Stimulated activated CD8-positive, alpha-beta memory T cell treated with anti-CD3 and anti-CD28 coated beads, Interleukin-2, amount 100 ng/mL, for 48 hours (primary cell): Measurements from ENCODE around the gene COBL.

ENCODE experiments used
- DNase-seq, 2 donors: peaks; one replicate each; pipeline ENCODE4 v3.0.0-alpha.2; 2020; ENCODE audit warnings: low read depth in 2 of 2

Gene COBL

DNA sequence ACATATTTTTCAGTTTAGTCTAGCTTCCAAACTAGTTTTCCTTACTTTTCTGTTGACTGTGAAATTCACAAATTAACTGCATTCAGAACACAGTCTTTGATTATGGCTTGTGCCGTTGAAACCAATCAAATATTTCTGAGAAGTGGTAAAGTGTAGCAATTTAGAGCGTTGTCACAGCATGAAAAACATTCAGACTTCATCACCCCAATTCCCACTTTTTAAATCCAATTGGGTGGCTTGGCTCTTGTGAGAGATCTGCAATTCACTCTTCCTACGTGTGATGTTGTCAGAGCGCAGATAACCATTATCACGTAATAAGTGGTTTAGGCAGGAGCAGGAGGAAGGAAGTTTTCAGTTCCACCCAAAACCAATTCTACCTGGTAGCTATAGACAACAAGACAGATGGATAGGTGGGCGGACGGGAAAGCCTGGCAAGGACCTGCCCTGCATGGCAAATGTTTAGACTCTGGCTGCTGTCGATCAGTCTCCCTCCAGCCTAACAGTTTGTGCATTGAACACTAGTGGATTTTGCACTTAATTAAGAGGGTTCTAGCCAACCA lies 8.9 kb downstream of the COBL start:
- no peak for DNase-seq

DNA sequence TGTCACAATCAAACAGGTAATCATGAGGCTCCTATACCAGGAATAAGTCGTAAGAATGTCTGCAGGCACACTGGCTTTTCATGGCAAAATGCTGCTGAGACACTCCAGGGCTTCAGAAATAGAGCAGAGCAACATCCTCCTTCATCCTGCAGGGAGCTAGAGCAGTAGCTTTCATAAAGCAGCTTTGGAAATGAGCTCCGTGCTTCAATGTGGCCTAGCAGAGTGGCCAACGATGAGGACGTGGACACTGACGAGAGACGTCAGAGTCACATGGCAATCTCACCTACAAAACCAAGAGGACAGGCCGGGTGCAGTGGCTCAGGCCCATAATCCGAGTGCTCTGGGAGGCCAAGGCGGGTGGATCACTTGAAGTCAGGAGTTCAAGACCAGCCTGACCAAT lies 9.8 kb downstream of the COBL start:
- no peak for DNase-seq

DNA sequence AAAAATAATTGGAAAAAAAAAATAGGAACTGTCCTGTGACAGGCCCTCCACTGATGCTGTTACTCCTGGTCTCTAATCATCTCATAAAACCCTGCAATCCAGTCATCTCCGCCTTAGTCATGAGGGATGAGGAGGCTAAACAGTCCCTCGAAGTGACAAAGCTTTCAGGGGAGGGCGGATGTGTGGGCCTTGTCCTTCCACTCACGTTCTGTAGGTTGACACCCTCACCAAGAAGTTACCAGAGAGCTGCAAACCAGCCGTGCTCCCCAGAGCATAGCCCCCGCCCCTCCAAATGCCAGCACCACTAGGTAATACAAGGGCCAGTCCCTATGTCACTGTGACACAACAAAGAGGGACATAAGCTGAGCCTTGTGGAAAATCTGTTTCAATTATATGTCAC lies 11.9 kb downstream of the COBL start:
- no peak for DNase-seq

DNA sequence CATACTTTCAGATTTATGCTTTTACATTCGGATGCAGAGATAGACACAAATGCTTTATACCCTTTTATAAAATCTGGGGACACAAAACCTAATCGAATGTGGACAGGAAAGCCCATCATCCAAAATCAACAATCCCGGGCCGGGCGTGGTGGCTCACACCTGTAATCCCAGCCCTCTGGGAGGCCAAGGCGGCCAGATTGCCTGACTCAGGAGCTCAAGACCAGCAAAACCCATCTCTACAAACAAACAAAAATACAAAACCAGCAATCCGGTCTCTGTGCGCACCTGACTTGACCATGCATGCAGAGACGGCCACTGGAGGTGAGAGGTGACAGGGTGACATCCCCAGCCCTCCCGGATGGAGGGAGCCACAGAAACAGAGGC lies 13.5 kb downstream of the COBL start:
- no peak for DNase-seq

DNA sequence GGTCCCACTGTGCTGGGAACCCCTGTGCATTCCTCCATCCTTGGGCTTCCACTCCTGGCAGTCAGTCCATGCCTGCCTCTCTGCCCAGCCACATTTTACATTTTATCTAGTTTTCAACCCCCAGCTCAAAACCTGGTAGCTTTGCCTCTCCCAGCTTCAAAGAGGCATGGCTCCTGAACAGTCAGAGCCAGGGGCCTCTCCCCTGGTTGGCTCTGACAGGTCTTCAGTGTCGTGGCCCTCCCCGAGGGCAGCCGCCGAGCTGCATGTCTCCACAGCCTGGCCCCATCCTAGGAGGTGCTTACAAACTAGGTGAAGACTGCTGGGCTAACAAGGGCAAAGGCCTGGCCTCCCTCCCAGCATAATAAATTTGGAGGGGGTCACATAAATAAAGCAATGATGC lies 14.8 kb downstream of the COBL start:
- DNase-seq = no peak

DNA sequence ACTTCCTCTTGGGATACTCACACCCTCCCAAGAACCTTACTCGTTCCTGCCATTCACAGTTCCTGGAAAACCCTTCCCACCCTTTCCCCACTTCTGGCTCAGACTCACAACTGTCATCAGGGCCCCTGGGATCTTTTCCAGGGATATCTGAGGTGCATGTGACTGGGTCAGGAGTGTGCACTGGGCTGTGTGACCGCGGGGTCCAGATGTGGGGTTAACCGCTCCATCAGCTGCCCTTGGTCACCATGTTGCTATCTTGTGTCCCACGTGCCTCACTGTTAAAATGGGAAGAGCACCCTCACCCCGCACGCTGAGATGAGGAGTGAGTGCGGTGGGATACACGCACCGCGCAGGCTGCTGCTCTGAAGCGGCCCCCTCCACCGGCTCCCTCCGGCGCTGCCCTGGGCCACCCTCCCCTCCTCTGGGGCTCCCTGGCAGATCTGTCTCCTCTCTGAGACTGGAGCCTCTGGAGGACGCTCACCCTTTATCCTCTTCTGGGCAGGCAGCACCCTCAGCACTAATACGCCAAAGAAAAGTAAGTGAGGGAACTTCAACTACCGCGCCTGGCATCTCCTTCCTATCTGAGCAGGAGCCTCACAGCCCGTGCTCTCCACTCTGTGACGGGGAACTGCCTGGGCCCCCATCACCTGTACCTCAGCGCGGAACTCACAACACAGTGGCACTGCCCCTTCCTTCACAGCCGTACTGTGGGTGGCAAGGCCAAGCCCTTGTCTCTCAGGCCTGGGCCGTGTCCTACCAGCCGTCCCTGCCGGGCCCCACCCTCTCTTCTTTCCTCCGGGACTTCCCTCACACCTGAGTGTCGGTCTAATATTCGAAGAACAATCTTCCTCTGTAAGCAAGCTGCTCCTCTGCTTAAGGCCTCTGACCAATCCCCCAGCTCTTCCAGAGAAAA lies 15.6 kb downstream of the COBL start:
- DNase-seq = no peak

DNA sequence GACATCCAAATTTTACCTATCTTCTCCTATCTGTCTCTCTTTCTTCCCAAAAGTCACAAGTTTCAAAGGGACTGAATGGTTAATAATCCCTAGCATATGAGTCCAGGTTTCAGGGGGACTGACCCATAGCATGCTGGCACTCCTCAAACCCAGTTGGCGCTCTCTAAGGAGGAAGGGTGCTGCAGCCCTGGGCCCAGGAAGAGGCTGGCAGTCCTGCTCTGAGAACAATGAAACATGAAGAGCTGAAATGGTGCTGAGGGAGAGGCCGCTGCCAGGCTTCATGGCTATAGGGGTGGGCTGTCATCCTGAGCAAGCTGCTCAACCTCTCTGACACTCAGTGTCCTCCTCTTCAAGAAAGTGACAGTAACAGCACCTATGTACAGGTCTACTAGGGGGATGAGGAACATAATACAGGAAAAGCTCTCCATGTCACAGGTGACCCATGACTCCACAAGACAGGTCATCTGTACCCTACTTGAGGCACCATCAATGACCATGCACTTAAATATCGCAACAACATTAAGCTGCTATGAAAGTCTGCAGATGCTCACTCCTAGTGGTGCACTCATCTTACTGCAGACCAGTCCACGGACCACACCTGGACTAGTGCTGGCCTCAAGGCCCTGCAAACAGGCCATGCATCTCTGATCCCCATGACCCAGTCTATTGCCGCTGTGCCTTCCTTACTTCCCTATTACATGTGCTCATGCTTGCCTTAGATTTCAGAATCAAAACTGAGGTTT lies 17.0 kb downstream of the COBL start:
- no peak for DNase-seq

DNA sequence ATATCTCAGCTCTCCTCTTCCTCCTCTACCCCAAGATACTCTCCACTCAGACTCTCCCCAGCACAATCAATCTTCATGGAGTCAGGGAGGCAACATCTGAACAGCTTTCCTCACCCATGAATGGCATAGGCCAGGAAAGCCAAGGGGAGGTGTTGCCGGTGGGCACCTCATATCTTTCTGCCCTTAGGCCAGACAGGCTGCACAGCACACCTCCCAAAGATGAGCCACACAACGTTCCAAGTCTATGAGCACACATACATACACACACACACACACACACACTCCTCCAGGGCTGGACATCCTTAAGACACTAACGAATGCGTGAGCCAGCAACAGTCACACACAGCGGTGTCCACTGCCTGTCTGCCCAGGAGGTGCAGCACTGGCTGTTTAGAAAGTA lies 17.7 kb downstream of the COBL start:
- no peak for DNase-seq

DNA sequence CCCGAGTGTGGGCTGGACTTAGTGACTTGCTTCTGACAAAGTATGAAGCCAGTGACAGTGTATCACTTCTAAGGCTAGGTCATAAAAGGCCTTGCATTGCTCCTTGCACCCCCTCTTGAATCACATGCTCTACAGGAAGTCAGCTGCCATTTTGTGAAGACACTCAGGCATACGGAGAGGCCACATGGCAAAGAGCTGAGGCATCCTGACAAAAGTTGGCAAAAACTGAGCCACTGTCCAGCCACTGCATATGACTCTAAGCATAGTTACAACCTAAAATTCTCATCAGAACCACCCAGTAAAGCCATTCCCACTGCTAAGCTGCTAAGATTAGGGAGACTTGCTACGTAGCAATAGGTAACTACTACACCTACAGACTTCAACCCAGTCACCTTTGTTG lies 18.6 kb downstream of the COBL start:
- no peak for DNase-seq

DNA sequence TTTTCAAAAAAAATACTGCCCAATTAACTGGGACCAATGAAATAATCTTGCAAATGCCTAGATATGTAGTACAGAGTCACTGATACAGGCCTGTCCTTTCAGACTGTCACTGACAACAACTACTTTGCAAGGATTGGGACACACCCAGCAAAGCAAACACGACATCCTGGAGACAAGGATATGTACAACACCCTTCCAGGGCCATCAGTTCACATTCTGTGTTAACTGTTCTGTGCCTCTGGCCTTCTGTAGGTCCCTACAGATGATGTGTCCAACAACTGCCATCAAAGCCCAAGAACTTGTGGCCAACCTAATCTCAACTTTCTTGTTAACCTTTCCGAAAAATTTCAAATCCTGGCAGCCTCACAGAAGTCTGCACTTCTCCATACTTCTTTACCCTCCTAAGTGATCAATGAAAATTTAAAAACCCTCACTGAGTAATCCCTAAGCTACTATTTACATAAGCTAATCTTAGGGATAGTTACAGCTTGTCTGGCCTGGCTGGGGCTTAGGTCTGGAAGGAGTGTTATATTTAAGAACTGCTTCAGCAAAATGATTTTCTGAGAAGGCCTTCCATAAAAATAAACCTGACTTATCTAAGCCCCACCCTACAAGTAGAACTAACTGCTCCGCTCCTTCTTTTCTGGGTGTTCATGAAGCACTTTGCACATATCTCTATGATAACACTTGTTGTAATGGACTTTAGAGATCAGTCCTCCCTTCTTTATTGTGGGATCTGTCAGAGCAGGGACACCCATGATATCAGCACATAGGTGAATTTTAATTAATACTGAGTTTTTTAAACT lies 21.0 kb downstream of the COBL start:
- no peak for DNase-seq

DNA sequence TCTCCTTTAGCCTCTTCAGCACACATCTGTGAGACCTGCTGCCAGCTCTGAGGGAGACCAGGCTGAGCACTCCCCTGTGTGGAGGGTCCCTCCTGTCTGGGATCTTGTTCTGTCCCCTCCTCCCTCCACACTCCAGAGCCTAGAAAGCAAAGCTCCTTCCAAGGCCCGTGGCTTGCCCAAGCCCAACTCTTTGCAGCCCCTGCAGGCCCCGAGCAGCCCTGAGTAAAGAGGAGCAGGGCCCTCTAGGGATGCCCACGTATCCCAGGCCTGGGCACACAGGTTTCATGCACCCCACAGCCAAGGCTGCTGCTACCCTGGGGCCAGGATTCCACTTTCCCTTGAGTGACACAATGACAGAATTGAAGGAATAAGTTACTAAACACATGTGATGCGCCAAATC lies 24.0 kb downstream of the COBL start:
- no peak for DNase-seq

DNA sequence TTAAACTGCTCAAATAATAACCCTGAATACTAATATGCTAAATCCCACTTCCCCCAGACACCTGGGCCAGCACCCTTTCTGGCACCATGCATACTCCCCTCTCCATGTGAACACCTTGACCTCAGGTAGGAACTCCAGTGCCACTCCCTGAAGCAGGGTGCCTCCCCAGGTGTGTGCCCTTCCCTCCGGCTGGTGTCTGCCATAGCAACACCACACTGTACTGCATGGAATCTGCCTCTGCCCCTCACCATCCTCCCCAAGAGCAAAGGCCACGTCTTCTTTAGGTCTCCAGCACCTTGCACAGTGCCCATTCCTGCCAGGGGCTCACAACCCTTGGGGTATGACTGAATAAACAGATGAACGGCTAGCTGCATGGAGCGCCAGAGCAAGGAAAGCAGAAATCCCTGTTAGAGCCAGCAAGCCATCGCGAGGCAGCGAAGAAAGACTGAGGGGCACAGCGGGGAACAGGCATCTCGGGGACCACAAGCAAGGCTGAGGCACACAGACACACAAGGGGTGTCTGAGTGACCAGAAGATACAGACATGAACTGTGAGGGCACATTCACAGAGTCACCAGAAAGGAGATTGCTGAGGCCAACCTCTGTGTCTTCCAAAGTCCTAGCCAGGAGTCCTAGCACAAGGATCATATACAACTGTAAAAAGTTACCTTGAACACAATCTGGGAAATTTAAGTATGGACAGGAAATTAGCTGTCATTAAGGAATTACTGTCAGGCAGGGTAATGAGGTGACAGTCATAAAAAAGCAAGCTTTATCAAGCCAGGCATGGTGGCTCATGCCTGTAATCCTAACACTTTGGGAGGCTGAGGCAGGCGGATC lies 25.7 kb downstream of the COBL start:
- no peak for DNase-seq

DNA sequence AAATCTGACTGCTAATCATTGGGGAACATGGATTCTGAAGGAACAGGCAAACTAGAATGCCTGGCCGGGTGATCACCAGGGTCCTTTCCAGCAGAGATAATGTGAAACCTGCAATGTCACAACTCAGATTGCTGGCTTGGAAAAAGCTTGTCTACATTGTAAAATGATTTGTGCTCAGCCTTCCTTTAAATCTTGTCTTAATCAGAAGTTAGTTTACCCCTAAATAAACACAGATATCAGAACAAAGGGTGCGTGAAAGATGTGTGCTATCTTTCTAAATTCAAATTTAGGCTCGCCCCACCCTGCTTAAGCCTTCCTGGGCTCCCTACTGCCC lies 26.3 kb downstream of the COBL start:
- DNase-seq = no peak

DNA sequence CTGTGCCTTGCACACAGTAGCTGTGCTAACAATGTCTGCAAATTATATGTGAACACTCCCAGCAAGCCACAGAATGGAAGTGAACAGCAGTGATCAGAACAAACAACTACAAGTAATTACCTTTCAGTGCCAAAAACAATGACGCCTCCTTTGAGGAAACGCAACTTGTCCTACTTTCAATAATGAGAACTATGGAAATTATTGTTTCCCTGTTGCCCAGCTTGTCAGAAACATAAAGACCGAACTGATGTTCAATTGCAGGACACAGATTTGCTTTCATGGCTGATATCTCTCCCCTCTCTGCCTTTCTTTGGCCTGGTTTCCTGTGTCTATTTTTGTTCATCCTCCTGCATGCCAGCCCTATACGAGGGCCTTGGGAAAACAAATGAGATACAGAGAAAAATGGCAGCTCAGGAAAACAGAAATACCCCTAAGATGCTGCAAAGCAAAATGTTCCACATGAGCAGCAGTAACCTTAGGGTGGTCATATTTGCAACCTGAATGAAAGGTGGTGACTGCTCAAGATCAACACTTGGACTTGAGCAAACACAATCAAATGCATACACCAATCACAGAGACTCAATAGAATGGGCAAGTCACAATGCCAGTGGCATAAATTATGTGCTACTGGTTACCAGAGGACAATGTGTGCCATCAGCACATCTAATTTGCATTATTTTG lies 26.8 kb downstream of the COBL start:
- no peak for DNase-seq

DNA sequence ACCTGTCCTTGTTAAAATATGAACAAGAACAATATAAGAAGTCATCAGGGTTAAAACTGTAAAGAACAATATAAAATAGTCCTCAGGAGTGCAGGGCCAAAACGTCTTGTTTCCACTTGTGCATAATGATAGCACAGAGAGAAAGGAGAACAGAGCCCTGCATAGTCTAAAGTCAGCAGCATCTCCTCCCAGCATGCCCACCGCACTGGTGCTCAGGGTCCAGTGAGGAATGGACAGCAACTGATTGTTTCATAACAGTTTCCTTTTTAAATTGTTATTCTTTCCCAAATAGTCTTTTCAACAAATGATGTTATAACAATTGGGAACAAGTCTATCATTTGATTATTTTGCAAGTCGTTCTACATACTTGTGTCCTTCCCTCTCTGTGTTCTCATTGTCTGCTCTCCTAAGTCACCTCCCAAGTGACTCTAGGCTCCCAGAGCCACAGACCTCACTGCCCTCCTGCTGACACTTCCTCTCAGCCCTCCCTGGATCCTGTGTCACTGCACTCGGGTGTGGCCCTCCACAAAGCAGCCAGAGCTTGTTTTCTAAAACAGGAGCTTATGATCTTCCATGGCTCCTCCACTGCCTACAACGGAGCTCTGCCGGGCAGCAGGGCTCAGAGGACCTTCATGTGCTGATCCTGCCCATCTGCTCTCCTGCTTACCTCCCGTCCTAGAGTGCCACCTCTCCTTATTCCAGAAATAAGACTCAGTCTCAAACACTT lies 27.6 kb downstream of the COBL start:
- DNase-seq = no peak

DNA sequence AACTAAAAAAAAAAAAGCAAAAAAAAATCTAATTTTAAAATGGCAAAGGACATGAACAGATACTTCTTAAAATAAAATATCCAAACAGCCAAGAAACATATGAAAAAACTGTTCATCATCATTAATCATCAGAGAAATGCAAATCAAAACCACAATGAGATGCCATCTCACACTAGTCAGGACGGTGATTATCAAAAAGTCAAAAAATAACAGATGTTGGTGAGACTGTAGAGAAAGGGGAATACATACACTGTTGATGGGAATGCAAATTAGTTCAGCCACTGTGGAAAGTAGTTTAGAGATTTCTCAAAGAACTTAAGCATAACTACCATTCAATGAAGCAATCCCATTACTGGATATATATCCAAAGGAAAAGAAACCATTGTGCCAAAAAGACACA lies 30.2 kb downstream of the COBL start:
- no peak for DNase-seq

DNA sequence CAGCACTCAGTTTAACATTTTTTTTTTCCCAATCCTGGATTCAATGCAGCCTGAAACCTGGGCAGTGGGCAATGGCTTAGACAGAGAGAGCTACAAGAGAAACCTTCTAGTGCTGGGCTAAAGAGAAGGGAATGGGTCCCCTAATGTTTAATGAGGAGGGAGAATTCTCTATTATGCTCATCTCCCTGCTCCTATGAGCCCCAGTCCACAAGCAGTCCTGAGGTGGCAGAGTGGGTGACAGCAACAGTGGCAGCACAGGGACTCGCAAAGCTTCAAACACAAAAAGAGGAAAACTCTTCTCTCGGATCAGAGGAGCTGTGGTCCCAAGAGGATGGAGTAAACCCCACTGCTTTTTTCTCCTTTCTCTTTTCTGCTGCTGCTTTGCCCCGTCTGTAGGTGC lies 36.5 kb downstream of the COBL start:
- no peak for DNase-seq

DNA sequence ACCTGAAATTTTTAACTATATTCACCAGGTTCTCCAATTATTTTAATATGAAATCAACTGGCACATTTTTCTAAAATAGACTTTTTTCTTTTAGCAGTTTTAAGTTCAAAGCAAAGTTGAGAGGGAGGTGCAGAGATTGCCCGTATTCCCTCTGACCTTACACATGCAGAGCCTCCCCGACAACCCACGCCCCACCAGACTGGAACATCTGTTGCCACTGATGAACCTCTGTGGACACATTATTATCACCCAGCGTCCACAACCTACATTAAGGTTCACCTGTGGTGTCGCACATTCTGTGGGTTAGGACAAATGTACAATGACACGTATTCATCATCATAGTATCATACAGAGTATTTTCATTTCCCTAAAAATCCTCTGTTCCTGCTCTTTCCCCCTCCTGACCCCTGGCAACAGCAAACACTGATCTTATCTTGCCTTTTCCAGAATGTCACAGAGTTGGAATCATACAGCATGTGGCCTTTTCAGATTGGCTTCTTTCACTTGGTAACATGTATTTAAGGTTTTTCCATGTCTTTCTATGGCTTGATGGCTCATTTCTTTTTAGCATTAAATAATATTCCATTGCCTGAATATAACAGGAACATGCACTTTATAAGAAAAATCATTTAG lies 37.1 kb downstream of the COBL start:
- no peak for DNase-seq

DNA sequence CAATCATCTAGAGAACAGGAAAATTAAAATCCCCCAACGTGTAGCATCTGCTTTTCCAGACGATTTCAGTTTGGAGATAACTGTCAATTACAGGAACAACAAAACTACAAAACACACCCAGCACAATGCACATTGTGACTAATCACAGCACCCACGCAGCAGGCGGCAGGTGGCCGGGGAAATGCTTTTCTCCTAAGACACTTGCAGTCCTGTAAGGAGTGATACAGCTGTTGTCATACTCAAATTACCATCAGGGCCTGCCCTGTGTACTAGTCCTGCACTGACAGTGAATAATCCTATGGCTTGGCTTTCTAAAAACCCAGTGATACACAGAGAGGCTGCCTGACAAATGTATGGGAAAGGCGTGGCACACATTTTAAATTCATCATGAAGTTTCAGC lies 37.8 kb downstream of the COBL start:
- DNase-seq = no peak

DNA sequence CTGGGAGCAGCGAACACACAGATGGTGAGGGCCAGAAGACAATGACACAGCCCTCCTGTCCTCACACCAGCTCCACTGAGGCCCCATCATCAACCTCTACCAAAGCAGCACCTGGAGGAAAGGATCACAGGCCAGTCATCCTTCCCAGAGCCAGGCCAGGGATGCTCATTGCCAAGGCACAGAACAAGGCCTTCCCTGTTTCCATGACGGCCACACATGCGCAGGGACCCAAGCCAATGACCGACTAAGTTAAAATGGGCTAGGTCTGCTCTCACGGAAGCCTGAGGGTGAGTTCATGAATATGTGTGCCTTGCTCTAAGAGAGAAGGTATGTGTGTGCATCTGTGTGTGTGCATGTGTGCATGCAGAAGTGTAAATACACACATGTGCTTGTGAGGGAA lies 39.6 kb downstream of the COBL start:
- no peak for DNase-seq
